Measurements from ENCODE around the gene NUDT3. TPM values are rescaled to one million over a fixed set of nuclear protein-coding genes. Genes with fewer than 3 reads are reported as not detected.
A peak's percentile ranks its signal among the peaks of the same experiment; 100 is the strongest.
"Not testable (repeated sequence)": the region's sequence is repeated elsewhere in the genome, so short reads cannot be mapped to it uniquely, and the experiment has no call there.

NUDT3 gene
- total RNA-seq, 1 donor from 2014 or later, result 21.8 TPM

GRCh38 chr6:34416877-34417371, 24.5 kb upstream of the NUDT3 start:
- intact Hi-C loops (cut with micrococcal nuclease), result no loop called here
- Mint-ChIP-seq H3K9me3 (no peaks in the 10 kb centered on the region), H3K4me3 (no peak overlapping the region), H3K36me3 (ENCODE audit: low read depth) (peaks cover 67% of the 10 kb centered on the region), H3K4me1 (peaks cover 19% of the 10 kb centered on the region), H3K27ac (peak overlapping the region; percentile 1), H3K27me3 (no peaks in the 10 kb centered on the region)
- DNase-seq, result no peak

- H3K27me3 Mint-ChIP-seq, result no peaks in the 10 kb centered on the region
- peaks cover 59% of the 10 kb centered on the region for H3K36me3 Mint-ChIP-seq (ENCODE audit: low read depth)
- H3K9me3 Mint-ChIP-seq, result no peaks in the 10 kb centered on the region
- no peak overlapping the region for H3K4me3 Mint-ChIP-seq
- H3K4me1 Mint-ChIP-seq, result peaks cover 15% of the 10 kb centered on the region
- intact Hi-C loops (cut with micrococcal nuclease), result loop anchor here (1.0 to 2.0 kb wide), 3 partner anchors 166 to 250 kb away; partner anchors contain the start of gene SMIM29
- peak; percentile 83 for DNase-seq
- peak overlapping the region; percentile 34 for H3K27ac Mint-ChIP-seq
These were observed 22.8 kb upstream of the NUDT3 start for GRCh38 chr6:34414999-34415858.

GRCh38 chr6:34412643-34413214, 20.3 kb upstream of the NUDT3 start:
- Mint-ChIP-seq H3K36me3 (ENCODE audit: low read depth) (peaks cover 40% of the 10 kb centered on the region), H3K4me1 (peaks cover 8% of the 10 kb centered on the region), H3K4me3 (no peak overlapping the region), H3K27ac (no peak overlapping the region), H3K27me3 (no peaks in the 10 kb centered on the region), H3K9me3 (no peaks in the 10 kb centered on the region)
- intact Hi-C loops (cut with micrococcal nuclease), result no loop called here
- no peak for DNase-seq

- no peaks in the 10 kb centered on the region for H3K27me3 Mint-ChIP-seq
- peaks cover 33% of the 10 kb centered on the region for H3K36me3 Mint-ChIP-seq (ENCODE audit: low read depth)
- intact Hi-C loops (cut with micrococcal nuclease), result no loop called here
- peaks cover 5% of the 10 kb centered on the region for H3K4me1 Mint-ChIP-seq
- no peaks in the 10 kb centered on the region for H3K9me3 Mint-ChIP-seq
- no peak for DNase-seq
- H3K4me3 Mint-ChIP-seq, result no peak overlapping the region
- H3K27ac Mint-ChIP-seq, result no peak overlapping the region
These were observed 19.5 kb upstream of the NUDT3 start for GRCh38 chr6:34412016-34412415.

GRCh38 chr6:34407915-34408314, 15.4 kb upstream of the NUDT3 start:
- H3K27ac Mint-ChIP-seq; H3K27me3 Mint-ChIP-seq; H3K4me1 Mint-ChIP-seq; DNase-seq; H3K9me3 Mint-ChIP-seq; H3K4me3 Mint-ChIP-seq; intact Hi-C loops (cut with micrococcal nuclease): not testable (repeated sequence)
- peaks cover 14% of the 10 kb centered on the region for H3K36me3 Mint-ChIP-seq (ENCODE audit: low read depth)

- no peak overlapping the region for H3K4me3 Mint-ChIP-seq
- no peak overlapping the region for H3K27ac Mint-ChIP-seq
- H3K36me3 Mint-ChIP-seq (ENCODE audit: low read depth), result no peaks in the 10 kb centered on the region
- DNase-seq, result no peak
- H3K9me3 Mint-ChIP-seq, result peaks cover 3% of the 10 kb centered on the region
- H3K4me1 Mint-ChIP-seq, result peaks cover 9% of the 10 kb centered on the region
- intact Hi-C loops (cut with micrococcal nuclease), result no loop called here
- H3K27me3 Mint-ChIP-seq, result no peaks in the 10 kb centered on the region
These were observed 4.0 kb upstream of the NUDT3 start for GRCh38 chr6:34396518-34396917.

GRCh38 chr6:34393966-34394305, 1.5 kb upstream of the NUDT3 start:
- H3K27me3 Mint-ChIP-seq, result no peaks in the 10 kb centered on the region

GRCh38 chr6:34393191-34393965, 909 bp upstream of the NUDT3 start:
- Mint-ChIP-seq H3K9me3 (peaks cover 3% of the 10 kb centered on the region), H3K4me3 (no peak overlapping the region), H3K36me3 (ENCODE audit: low read depth) (no peaks in the 10 kb centered on the region), H3K4me1 (peaks cover 9% of the 10 kb centered on the region), H3K27ac (no peak overlapping the region), H3K27me3 (no peaks in the 10 kb centered on the region)
- no peak for DNase-seq
- intact Hi-C loops (cut with micrococcal nuclease), result loop anchor here (5.0 kb wide), 1 partner anchor 231 kb away; no protein-coding TSS in a partner anchor

More at GRCh38 chr6:34393966-34394305, 1.5 kb upstream of the NUDT3 start:
- H3K27ac Mint-ChIP-seq, result no peak overlapping the region
- no peak for DNase-seq
- intact Hi-C loops (cut with micrococcal nuclease), result loop anchor here (5.0 kb wide), 1 partner anchor 232 kb away; no protein-coding TSS in a partner anchor
- no peaks in the 10 kb centered on the region for H3K36me3 Mint-ChIP-seq (ENCODE audit: low read depth)
- H3K4me3 Mint-ChIP-seq, result no peak overlapping the region
- peaks cover 9% of the 10 kb centered on the region for H3K4me1 Mint-ChIP-seq
- peaks cover 3% of the 10 kb centered on the region for H3K9me3 Mint-ChIP-seq

GRCh38 chr6:34391786-34392496, 528 bp downstream of the NUDT3 start:
- intact Hi-C loops (cut with micrococcal nuclease), result loop anchor here (1.0 to 5.0 kb wide), 4 partner anchors 34 to 230 kb away; partner anchors contain the start of genes RPS10 and SMIM29
- peaks cover 9% of the 10 kb centered on the region for H3K4me1 Mint-ChIP-seq
- H3K9me3 Mint-ChIP-seq, result peaks cover 3% of the 10 kb centered on the region
- H3K27me3 Mint-ChIP-seq, result no peaks in the 10 kb centered on the region
- peak; percentile 85 for DNase-seq
- no peak overlapping the region for H3K4me3 Mint-ChIP-seq
- H3K36me3 Mint-ChIP-seq (ENCODE audit: low read depth), result no peaks in the 10 kb centered on the region
- no peak overlapping the region for H3K27ac Mint-ChIP-seq

- intact Hi-C loops (cut with micrococcal nuclease), result loop anchor here (5.0 kb wide), 1 partner anchor 229 kb away; no protein-coding TSS in a partner anchor
These were observed 1.0 kb downstream of the NUDT3 start for GRCh38 chr6:34391473-34391785.

GRCh38 chr6:34390531-34391472, 1.7 kb downstream of the NUDT3 start:
- peaks cover 12% of the 10 kb centered on the region for H3K4me1 Mint-ChIP-seq
- no peak for DNase-seq
- H3K27ac Mint-ChIP-seq, result no peak overlapping the region
- H3K9me3 Mint-ChIP-seq, result no peaks in the 10 kb centered on the region
- H3K36me3 Mint-ChIP-seq (ENCODE audit: low read depth), result no peaks in the 10 kb centered on the region
- H3K4me3 Mint-ChIP-seq, result no peak overlapping the region
- H3K27me3 Mint-ChIP-seq, result no peaks in the 10 kb centered on the region
- intact Hi-C loops (cut with micrococcal nuclease), result loop anchor here (5.0 kb wide), 1 partner anchor 229 kb away; no protein-coding TSS in a partner anchor

More at GRCh38 chr6:34391473-34391785, 1.0 kb downstream of the NUDT3 start:
- no peak overlapping the region for H3K27ac Mint-ChIP-seq
- H3K27me3 Mint-ChIP-seq, result no peaks in the 10 kb centered on the region
- no peak for DNase-seq
- peaks cover under 1% of the 10 kb centered on the region for H3K9me3 Mint-ChIP-seq
- H3K4me3 Mint-ChIP-seq, result no peak overlapping the region
- H3K36me3 Mint-ChIP-seq (ENCODE audit: low read depth), result no peaks in the 10 kb centered on the region
- H3K4me1 Mint-ChIP-seq, result peaks cover 10% of the 10 kb centered on the region

- Mint-ChIP-seq H3K27ac (no peak overlapping the region), H3K9me3 (no peaks in the 10 kb centered on the region), H3K36me3 (ENCODE audit: low read depth) (no peaks in the 10 kb centered on the region), H3K4me1 (peaks cover 14% of the 10 kb centered on the region), H3K27me3 (no peaks in the 10 kb centered on the region), H3K4me3 (no peak overlapping the region)
- DNase-seq, result no peak
- intact Hi-C loops (cut with micrococcal nuclease), result no loop called here
These were observed 3.4 kb downstream of the NUDT3 start for GRCh38 chr6:34389034-34389433.

Measured in activated CD4-positive, alpha-beta T cell treated with anti-CD3 and anti-CD28 coated beads, Interleukin-2, amount 10 ng/mL, durations not matched to agents 24 days and 14 days (primary cell).